Brain microvascular endothelial cell (primary cell): ENCODE measurements around the gene ADD1.

Experiments used
- DNase-seq: peaks from one replicate; pipeline ENCODE4 v3.0.0-alpha.2; 2020
- H3K27ac ChIP-seq: fragments of 250-450 bp; sonication (Bioruptor Pico); 2 replicates; pipeline ENCODE4 v1.5.1; 2020; ENCODE audit warnings: mild to moderate bottlenecking, moderate library complexity
- H3K27me3 ChIP-seq: fragments of 250-450 bp; sonication (Bioruptor Pico); replicated peaks from 2 replicates; pipeline ENCODE4 v1.5.1; 2020; ENCODE audit warnings: mild to moderate bottlenecking
- H3K36me3 ChIP-seq: fragments of 250-450 bp; sonication (Bioruptor Pico); replicated peaks from 2 replicates; pipeline ENCODE4 v1.5.1; 2020; ENCODE audit warnings: mild to moderate bottlenecking
- H3K4me3 ChIP-seq: 2 replicates; pipeline ENCODE4 v1.5.1; 2011; ENCODE audit warnings: low read depth, mild to moderate bottlenecking, control low read depth, low read length, moderate library complexity
- CTCF ChIP-seq: IDR thresholded peaks from 2 replicates; pipeline ENCODE4 v1.5.1; 2011; ENCODE audit warnings: low read depth, mild to moderate bottlenecking, moderate library complexity, low read length, control low read depth, inconsistent platforms; ENCODE audit errors: missing control alignments
- in situ Hi-C: cut with HindIII; loops from 2 replicates; pipeline ENCODE4 v1.10.0; 2017; ENCODE audit warnings: low sequenced_read_pairs, low pct_ligation_motif_present

The ADD1 gene

GRCh38 chr4:2900741-2901140, 57.1 kb downstream of the ADD1 start:
- H3K27me3 ChIP-seq: no peaks in the 10 kb centered on the region
- no peak overlapping the region for H3K4me3 ChIP-seq
- TF ChIP-seq CTCF: no peak
- DNase-seq: no peak
- no peak overlapping the region for H3K27ac ChIP-seq
- in situ Hi-C loops: no loop called here
- peaks cover 72% of the 10 kb centered on the region for H3K36me3 ChIP-seq

GRCh38 chr4:2901186-2901585, 57.5 kb downstream of the ADD1 start:
- in situ Hi-C loops: no loop called here
- TF ChIP-seq CTCF: no peak
- H3K36me3 ChIP-seq: peaks cover 75% of the 10 kb centered on the region

GRCh38 chr4:2902126-2902525, 58.5 kb downstream of the ADD1 start:
- DNase-seq: no peak
- in situ Hi-C loops: no loop called here
- no peak for TF ChIP-seq CTCF
- no peaks in the 10 kb centered on the region for H3K27me3 ChIP-seq
- no peak overlapping the region for H3K4me3 ChIP-seq
- H3K36me3 ChIP-seq: peaks cover 70% of the 10 kb centered on the region
- no peak overlapping the region for H3K27ac ChIP-seq

More at GRCh38 chr4:2901186-2901585, 57.5 kb downstream of the ADD1 start:
- Histone ChIP-seq H3K27me3 (no peaks in the 10 kb centered on the region), H3K27ac (no peak overlapping the region), H3K4me3 (no peak overlapping the region)
- no peak for DNase-seq

GRCh38 chr4:2905544-2905943, 61.9 kb downstream of the ADD1 start:
- H3K27me3 ChIP-seq: no peaks in the 10 kb centered on the region
- in situ Hi-C loops: no loop called here
- no peak overlapping the region for H3K4me3 ChIP-seq
- peaks cover 66% of the 10 kb centered on the region for H3K36me3 ChIP-seq
- no peak for DNase-seq
- no peak overlapping the region for H3K27ac ChIP-seq
- no peak for TF ChIP-seq CTCF

- no peak for TF ChIP-seq CTCF
- no peak overlapping the region for H3K4me3 ChIP-seq
- H3K27me3 ChIP-seq: no peaks in the 10 kb centered on the region
- in situ Hi-C loops: no loop called here
- DNase-seq: no peak
- H3K27ac ChIP-seq: no peak overlapping the region
- peaks cover 71% of the 10 kb centered on the region for H3K36me3 ChIP-seq
Measured at GRCh38 chr4:2906218-2906617, 62.6 kb downstream of the ADD1 start.

- no peak for TF ChIP-seq CTCF
- no peak for DNase-seq
- in situ Hi-C loops: no loop called here
- Histone ChIP-seq H3K27ac (no peak overlapping the region), H3K36me3 (peaks cover 78% of the 10 kb centered on the region), H3K27me3 (no peaks in the 10 kb centered on the region), H3K4me3 (no peak overlapping the region)
Measured at GRCh38 chr4:2907226-2907625, 63.6 kb downstream of the ADD1 start.
